ENCODE measurements around the gene ADAP1.
"Not testable (repeated sequence)": the region's sequence is repeated elsewhere in the genome, so short reads cannot be mapped to it uniquely, and the experiment has no call there.

Gene ADAP1

DNA sequence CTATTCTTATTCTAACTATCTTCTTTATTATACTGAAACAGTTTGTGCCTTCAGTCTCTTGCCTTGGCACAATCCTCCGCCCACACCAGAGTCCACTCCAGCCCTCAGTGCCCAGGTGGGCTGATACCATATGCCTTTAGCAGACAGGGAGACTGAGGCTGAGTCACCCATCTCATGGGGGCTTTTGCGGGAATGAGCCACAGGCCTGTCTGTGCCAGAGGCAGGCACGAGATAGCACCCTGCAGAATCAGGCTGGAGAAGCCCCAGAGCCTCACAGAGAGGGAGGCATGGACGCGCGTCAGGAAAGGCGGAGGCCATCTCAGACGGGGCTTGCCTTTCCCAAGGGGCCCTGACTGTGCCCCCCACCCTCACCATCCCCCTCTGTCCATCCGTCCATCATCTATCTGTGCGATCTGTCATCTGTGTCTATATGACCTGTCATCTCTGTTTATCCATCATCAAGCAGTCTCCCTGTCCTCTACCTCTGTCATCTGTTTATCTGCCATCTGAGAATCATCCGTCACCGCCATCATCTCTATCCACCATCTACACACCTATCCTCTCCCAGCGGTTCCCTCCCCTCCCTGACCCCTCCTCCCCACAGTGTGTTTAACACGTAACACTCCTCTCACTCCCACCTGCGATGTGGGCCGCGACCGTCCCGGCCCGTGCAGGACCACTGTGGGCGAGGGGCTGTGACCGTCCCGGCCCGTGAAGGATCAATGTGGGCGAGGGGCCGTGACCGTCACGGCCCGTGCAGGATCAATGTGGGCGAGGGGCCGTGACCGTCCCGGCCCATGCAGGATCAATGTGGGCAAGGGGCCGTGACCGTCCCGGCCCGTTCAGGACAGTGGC, 7.3 kb upstream of the ADAP1 start:
- peaks cover 100% of the 10 kb centered on the region in 10 experiments for H3K4me1 ChIP-seq
- H3K27me3 ChIP-seq, result peaks cover 0 to 31% (median 0%) of the 10 kb centered on the region in 11 experiments; a peak in 9 of 22 replicates
- peak overlapping the region in 1 of 10 experiments; percentile 2; a peak in 1 of 20 replicates for H3K4me3 ChIP-seq

DNA sequence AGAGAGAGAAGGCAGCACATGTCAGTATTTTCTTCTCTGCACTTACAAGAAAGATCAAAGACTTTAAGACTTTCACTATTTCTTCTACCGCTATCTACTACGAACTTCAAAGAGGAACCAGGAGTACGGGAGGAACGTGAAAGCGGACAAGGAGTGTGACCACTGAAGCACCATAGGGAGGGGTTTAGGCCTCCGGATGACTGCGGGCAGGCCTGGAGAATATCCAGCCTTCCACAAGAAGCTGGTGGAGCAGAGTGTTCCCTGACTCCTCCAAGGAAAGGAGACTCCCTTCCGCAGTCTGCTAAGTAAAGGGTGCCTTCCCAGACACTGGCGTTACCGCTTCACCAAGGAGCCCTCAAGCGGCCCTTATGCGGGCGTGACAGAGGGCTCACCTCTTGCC, 6.5 kb upstream of the ADAP1 start:
- peak overlapping the region; percentile 89 to 98 (median 94) for H3K4me2 ChIP-seq
- peak overlapping the region in 8 of 11 experiments; percentile 21 to 70 (median 53); a peak in 11 of 22 replicates for H3K9ac ChIP-seq
- peak overlapping the region in 3 of 10 experiments; percentile 8 to 40 (median 20); a peak in 1 of 20 replicates for H3K4me3 ChIP-seq
- H3K9me3 ChIP-seq (replicated peaks in 1 of 11); H3K36me3 ChIP-seq: not testable (repeated sequence)
- peaks cover 100% of the 10 kb centered on the region in 10 experiments for H3K4me1 ChIP-seq
- peaks cover 0 to 25% (median 21%) of the 10 kb centered on the region in 11 experiments; a peak in 13 of 22 replicates for H4K20me1 ChIP-seq
- H3K27ac ChIP-seq, result peak overlapping the region in 5 of 11 experiments; percentile 85 to 93 (median 88); a peak in 6 of 22 replicates
- peaks cover 0 to 31% (median 0%) of the 10 kb centered on the region in 11 experiments; a peak in 9 of 22 replicates for H3K27me3 ChIP-seq

More for the DNA sequence above, 7.3 kb upstream of the ADAP1 start:
- H3K9me3 ChIP-seq (replicated peaks in 1 of 11), result no peaks in the 10 kb centered on the region
- peaks cover 0 to 33% (median 29%) of the 10 kb centered on the region in 11 experiments; a peak in 16 of 22 replicates for H4K20me1 ChIP-seq
- H3K4me2 ChIP-seq, result peak overlapping the region; percentile 89 to 98 (median 92)
- peak overlapping the region in 6 of 11 experiments; percentile 5 to 76 (median 47); a peak in 10 of 22 replicates for H3K9ac ChIP-seq
- peaks cover 3 to 7% (median 6%) of the 10 kb centered on the region in 11 experiments; a peak in 20 of 22 replicates for H3K36me3 ChIP-seq
- TF ChIP-seq Cebpa-rat (IDR thresholded peaks at IDR 0.05), result no peak
- peak overlapping the region in 3 of 11 experiments; percentile 10 to 77 (median 22); a peak in 1 of 22 replicates for H3K27ac ChIP-seq

DNA sequence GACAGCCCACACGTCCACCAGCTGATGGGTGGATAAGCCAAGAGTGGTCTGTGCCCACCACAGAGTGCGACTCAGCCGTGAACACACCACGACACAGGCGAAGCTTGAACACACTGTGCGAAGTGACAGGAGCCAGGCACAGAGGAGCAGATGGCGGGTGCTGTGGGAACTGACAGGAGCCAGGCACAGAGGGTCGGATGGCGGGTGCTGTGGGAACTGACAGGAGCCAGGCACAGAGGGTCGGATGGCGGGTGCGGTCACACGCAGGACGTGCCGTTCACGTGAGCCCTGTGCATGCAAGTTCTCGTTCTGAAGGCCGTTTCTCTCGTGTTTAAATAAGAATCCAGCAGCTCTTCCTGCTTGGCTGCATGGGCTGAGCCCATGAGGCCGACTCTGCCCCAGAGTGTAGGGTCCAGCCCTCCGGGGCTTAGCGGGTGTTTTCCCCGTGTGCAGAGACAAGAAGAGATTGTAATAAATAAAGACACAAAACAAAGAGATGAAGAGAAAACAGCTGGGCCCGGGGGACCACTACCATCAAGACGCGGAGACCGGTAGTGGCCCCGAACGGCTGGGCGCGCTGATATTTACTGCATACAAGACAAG, 5.9 kb upstream of the ADAP1 start:
- peaks cover 0 to 19% (median 15%) of the 10 kb centered on the region in 11 experiments; a peak in 11 of 22 replicates for H4K20me1 ChIP-seq
- H3K4me2 ChIP-seq, result peak overlapping the region; percentile 89 to 98 (median 94)
- peak overlapping the region in 10 of 11 experiments; percentile 1 to 70 (median 50); a peak in 17 of 22 replicates for H3K9ac ChIP-seq
- H3K4me1 ChIP-seq, result peaks cover 100% of the 10 kb centered on the region in 10 experiments
- peak overlapping the region in 6 of 10 experiments; percentile 8 to 40 (median 24); a peak in 4 of 20 replicates for H3K4me3 ChIP-seq
- no peaks in the 10 kb centered on the region for H3K9me3 ChIP-seq (replicated peaks in 1 of 11)
- no peak for TF ChIP-seq Cebpa-rat (IDR thresholded peaks at IDR 0.05)
- peaks cover 0 to 31% (median 0%) of the 10 kb centered on the region in 11 experiments; a peak in 9 of 22 replicates for H3K27me3 ChIP-seq
- H3K27ac ChIP-seq, result peak overlapping the region in 9 of 11 experiments; percentile 30 to 93 (median 85); a peak in 19 of 22 replicates
- H3K36me3 ChIP-seq, result no peaks in the 10 kb centered on the region

DNA sequence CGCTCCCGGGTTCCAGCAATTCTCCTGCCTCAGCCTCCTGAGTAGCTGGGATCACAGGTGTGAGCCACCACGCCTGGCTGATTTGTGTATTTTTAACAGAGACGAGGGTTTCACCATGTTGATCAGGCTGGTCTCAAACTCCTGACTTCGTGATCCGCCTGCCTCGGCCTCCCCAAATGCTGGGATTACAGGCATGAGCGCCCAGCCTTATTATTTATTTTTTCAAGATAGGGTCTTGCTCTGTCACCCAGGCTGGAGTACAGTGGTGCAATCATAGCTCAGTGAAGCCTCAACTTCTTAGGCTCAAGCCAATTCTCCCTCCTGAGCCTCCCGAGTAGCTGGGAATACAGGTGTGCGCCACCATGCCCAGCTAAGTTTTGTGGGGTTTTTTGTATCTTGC, 5.3 kb upstream of the ADAP1 start:
- H3K9me3 ChIP-seq (replicated peaks in 1 of 11); H3K36me3 ChIP-seq; H3K4me3 ChIP-seq: not testable (repeated sequence)
- Histone ChIP-seq H3K27ac (peak overlapping the region in 8 of 11 experiments; percentile 30 to 93 (median 87); a peak in 15 of 22 replicates), H3K9ac (peak overlapping the region in 8 of 11 experiments; percentile 1 to 81 (median 52); a peak in 12 of 22 replicates), H3K4me2 (peak overlapping the region; percentile 89 to 98 (median 94)), H3K27me3 (peaks cover 0 to 31% (median 0%) of the 10 kb centered on the region in 11 experiments; a peak in 9 of 22 replicates), H3K4me1 (peaks cover 100% of the 10 kb centered on the region in 10 experiments), H4K20me1 (peaks cover 0 to 15% (median 9%) of the 10 kb centered on the region in 11 experiments; a peak in 9 of 22 replicates)

DNA sequence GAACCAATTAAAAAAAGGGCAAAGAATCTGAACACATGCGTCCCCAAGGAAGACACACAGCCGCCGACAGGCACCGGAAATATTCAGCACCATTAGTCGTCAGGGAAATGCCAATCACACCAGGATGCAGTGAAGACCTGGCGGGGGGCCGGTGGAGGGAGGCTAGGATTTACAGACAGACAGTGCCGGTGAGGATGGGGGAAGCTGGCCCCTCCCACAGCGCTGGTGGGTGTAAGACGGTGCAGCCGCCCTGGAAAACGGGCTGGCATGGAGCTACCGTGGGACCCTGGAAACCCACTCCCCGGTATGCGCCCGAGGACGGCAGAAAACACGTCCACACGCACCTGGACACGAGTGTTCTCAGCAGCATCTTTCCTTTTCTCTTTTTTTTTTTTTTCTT, 4.8 kb upstream of the ADAP1 start:
- Histone ChIP-seq H3K4me1 (peaks cover 96 to 97% (median 97%) of the 10 kb centered on the region in 10 experiments), H3K4me3 (peak overlapping the region in 3 of 10 experiments; percentile 22 to 43 (median 39); a peak in 2 of 20 replicates)

DNA sequence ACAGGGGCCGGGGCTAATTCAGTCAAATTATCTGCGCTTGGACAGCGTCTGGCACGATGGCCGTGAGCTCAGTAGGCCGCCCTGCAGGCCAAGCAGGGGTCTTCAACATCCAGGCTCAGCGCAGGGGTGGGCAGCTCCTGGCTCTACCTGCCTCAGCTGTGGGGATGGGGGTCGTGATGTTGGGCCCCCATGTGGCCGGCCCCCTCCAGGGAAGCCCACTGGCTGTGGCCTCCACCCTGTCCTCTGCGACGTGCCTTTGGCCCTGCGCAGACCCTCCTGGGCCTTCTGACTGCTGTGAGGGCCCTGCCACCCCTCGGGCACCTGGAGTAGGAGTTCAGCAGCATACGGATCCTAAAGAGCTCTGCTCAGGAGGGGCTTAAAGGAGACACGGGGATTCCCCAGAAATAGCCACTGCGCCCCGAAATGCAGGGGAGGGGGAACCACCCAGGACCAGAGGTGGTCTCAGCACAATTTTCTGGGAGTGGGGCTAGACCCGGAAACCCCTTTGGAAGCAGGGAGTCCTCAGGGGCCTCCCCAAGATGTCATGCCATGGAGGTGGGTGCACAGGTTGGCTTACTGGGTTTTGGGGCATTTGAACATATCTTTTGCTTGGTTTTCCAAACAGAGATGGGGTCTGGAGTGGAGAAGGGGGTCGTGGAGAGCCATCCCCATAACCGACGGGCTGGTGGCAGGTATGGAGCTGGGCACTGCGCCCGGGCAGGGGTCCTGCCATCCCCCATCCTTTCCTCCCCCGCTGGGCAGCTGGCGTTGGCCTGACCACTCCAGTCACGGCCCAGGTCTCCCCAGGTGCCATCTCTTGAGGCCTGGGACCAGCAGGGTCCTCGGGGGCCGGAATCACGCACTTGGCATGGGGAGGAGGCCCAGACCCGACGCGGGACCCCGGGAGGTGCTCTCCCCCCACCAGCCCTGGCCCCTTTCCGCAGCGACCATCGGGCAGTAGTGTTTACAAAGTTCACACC, 4.0 kb upstream of the ADAP1 start:
- no peaks in the 10 kb centered on the region for H3K36me3 ChIP-seq
- peak overlapping the region; percentile 89 to 98 (median 95) for H3K4me2 ChIP-seq
- H3K27ac ChIP-seq, result peak overlapping the region in 10 of 11 experiments; percentile 74 to 93 (median 88); a peak in 20 of 22 replicates
- peaks cover 0 to 6% (median under 1%) of the 10 kb centered on the region in 11 experiments; a peak in 5 of 22 replicates for H4K20me1 ChIP-seq
- H3K9ac ChIP-seq, result peak overlapping the region; percentile 25 to 81 (median 75); a peak in 20 of 22 replicates
- H3K4me1 ChIP-seq, result peaks cover 89 to 93% (median 92%) of the 10 kb centered on the region in 10 experiments
- peaks cover 0 to 26% (median 0%) of the 10 kb centered on the region in 11 experiments; a peak in 9 of 22 replicates for H3K27me3 ChIP-seq
- no peak for TF ChIP-seq Cebpa-rat (IDR thresholded peaks at IDR 0.05)
- no peaks in the 10 kb centered on the region for H3K9me3 ChIP-seq (replicated peaks in 1 of 11)
- peak overlapping the region in 5 of 10 experiments; percentile 15 to 43 (median 33); a peak in 7 of 20 replicates for H3K4me3 ChIP-seq

More for the DNA sequence above, 4.8 kb upstream of the ADAP1 start:
- peaks cover 0 to 10% (median 4%) of the 10 kb centered on the region in 11 experiments; a peak in 7 of 22 replicates for H4K20me1 ChIP-seq
- no peak for TF ChIP-seq Cebpa-rat (IDR thresholded peaks at IDR 0.05)
- H3K36me3 ChIP-seq, result no peaks in the 10 kb centered on the region
- peaks cover 0 to 31% (median 0%) of the 10 kb centered on the region in 11 experiments; a peak in 9 of 22 replicates for H3K27me3 ChIP-seq
- peak overlapping the region in 9 of 11 experiments; percentile 76 to 93 (median 88); a peak in 17 of 22 replicates for H3K27ac ChIP-seq
- no peaks in the 10 kb centered on the region for H3K9me3 ChIP-seq (replicated peaks in 1 of 11)
- peak overlapping the region; percentile 89 to 98 (median 95) for H3K4me2 ChIP-seq
- peak overlapping the region in 9 of 11 experiments; percentile 31 to 81 (median 76); a peak in 13 of 22 replicates for H3K9ac ChIP-seq

Measured in BLaER1 treated with 17β-estradiol and CSF1 and Interleukin-3, amounts not matched to agents 10 nM and 100 nM (cell line).